ENCODE data around the gene TOE1. TPM values are rescaled to one million over a fixed set of nuclear protein-coding genes. Genes with fewer than 3 reads are reported as not detected.

TOE1 gene
- total RNA-seq, 4 donors from 2014 or later, result 2.9 to 9.4 (median 5.3) TPM

DNA sequence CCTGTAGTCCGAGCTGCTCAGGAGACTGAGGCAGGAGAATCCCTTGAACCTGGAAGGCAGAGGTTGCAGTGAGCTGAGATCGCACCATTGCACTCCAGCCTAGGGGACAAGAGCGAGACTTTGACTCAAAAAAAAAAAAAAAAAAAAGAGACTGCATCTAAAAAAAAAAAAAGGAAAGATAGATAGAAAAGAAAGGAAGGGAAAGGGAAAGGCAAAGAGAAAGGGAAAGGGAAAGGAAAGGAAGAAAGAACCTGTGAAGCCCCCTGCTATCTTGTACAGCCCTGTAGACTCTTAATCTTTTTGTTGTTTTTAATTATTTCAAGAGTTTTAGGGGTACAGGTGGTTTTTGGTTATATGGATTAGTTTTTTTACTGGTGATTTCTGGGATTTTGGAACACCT lies 46.2 kb downstream of the TOE1 start:
- H3K27ac ChIP-seq, result no peak overlapping the region
- no peaks in the 10 kb centered on the region for H3K9me3 ChIP-seq
- no peak for DNase-seq
- no peak overlapping the region for H3K4me3 ChIP-seq
- no peak for ATAC-seq
- no peaks in the 10 kb centered on the region for H3K36me3 ChIP-seq
- no peaks in the 10 kb centered on the region for H3K27me3 ChIP-seq
- in situ Hi-C loops (cut with MboI; ENCODE audit: low sequenced_read_pairs in 4 of 4), result no loop called here
- H3K4me1 ChIP-seq, result no peaks in the 10 kb centered on the region
- intact Hi-C loops (cut with DNase I; ENCODE audit: low total_unique reads), result no loop called here
- no peak for TF ChIP-seq CTCF (IDR thresholded peaks at IDR 0.05 in 4 of 5, conservative IDR thresholded peaks at IDR 0.05 in 1 of 5)
- no peak for TF ChIP-seq POLR2A (IDR thresholded peaks at IDR 0.05)

Other genes starting within 250 kb of the TOE1 start
- 1 to 10 TPM in 1 of 4 donors, under 1 TPM in 3; 0.53 to 1.3 (median 0.81) TPM for gene ZSWIM5, start 133.6 kb upstream of the TOE1 start, total RNA-seq
- gene HPDL, start 13.3 kb upstream of the TOE1 start, total RNA-seq, result 1 to 10 TPM in 2 of 4 donors, under 1 TPM in 1, not detected in 1; 0.16 to 2.3 (median 1.1) TPM
- gene MUTYH, start 270 bp downstream of the TOE1 start, total RNA-seq, result 10 to 100 TPM; 10.1 to 20.6 (median 11.0) TPM
- 1 to 10 TPM; 3.4 to 5.8 (median 4.5) TPM for gene TESK2, start 151.0 kb downstream of the TOE1 start, total RNA-seq
- gene CCDC163, start 159.9 kb downstream of the TOE1 start, total RNA-seq, result under 1 TPM in 3 of 4 donors, not detected in 1; 0.22 to 0.62 (median 0.25) TPM
- gene MMACHC, start 160.1 kb downstream of the TOE1 start, total RNA-seq, result 1 to 10 TPM; 1.8 to 5.6 (median 3.5) TPM
- 100 to 1,000 TPM; 406 to 554 (median 482) TPM for gene PRDX1, start 181.7 kb downstream of the TOE1 start, total RNA-seq
- gene AKR1A1, start 210.7 kb downstream of the TOE1 start, total RNA-seq, result 10 to 100 TPM; 15.6 to 40.1 (median 37.1) TPM
- 10 to 100 TPM; 25.5 to 32.7 (median 27.3) TPM for gene NASP, start 243.9 kb downstream of the TOE1 start, total RNA-seq

Data from gastrocnemius medialis (tissue), 4 donors.